HuH-7.5 (cell line): ENCODE measurements around the gene ARL5C.

Source experiments
- DNase-seq: peaks from one replicate; pipeline ENCODE4 v3.0.0; 2011; ENCODE audit warnings: low spot score

The ARL5C gene, protein sequence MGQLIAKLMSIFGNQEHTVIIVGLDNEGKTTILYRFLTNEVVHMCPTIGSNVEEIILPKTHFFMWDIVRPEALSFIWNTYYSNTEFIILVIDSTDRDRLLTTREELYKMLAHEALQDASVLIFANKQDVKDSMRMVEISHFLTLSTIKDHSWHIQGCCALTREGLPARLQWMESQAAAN

DNA sequence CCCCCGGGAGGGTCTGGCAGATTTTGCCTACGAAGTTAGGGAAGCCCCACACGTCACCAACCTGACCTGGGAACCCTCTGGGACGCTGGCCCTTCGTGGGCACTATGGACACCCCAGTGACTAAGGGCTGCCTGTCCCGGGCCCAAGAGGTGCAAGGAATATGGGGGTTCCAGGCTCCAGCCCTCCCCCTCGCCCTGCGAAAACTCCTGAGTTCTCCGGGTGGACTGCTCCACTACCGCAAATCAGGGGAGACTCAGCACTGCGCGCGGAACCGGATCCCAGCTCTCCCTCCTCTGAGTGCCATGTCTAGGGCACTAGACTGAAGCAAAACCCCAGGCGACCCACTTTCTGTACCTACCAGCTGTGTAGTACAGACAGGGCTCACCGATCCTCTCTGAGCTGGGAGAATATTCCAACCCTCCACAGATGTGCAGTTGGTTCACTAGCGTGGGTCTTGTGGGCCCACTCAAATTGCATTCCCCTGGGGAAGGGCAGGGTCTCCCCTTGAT lies at the start of gene ARL5C:
Gene ARL5C (minus strand): TSS at position 321 of the 509 bp plus-strand sequence. CDS start 401 bp downstream, outside the sequence.
- DNase-seq, result no peak

DNA sequence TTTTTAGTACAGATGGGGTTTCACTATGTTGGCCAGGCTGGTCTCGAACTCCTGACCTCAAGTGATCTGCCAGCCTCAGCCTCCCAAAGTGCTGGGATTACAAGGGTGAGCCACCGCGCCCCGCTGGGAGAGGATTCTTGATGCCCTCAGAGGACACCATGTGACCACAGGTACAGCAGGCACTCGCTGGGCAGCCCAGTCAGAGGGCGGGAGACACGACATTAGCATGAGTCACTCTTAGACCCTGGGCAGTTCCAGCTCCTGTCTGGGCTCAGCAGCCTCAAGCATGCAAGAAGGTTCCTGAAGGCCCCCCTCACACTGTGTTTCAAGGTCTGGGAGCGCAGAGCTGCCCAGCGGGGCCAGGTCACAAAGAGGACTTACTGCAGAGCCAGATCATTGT lies 47.9 kb upstream of the ARL5C start:
- no peak for DNase-seq

DNA sequence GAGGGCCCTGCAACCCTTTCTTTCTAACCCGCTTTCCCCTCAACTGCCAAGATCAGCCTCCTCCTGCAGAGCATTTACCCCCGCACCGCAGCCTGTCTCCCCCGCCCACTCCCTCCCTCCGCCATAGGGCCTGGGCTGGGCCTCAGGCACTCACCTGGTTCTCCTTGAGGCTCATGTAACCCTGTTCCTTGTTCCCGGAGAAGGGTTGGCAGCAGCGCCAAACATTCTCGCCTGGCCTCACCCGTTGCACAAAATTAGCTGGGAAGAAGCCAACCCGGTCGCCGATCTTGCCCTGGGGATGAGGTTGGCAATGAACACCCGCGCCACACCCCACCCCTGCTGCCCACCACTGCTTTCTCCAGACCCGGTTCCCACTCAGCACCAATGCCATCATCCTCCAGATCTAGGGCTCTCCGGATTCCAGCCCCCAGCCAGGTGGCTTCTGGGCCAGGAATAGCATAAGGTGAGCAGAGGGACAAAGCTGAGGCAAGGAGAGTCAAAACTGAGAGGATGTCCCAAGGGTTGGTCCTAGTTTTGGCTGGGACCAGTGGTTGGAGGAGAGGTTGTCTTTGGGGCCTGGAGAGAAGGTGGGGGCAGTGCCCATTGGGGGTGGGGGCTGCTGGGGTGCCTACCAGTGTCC lies 47.0 kb upstream of the ARL5C start:
- no peak for DNase-seq

DNA sequence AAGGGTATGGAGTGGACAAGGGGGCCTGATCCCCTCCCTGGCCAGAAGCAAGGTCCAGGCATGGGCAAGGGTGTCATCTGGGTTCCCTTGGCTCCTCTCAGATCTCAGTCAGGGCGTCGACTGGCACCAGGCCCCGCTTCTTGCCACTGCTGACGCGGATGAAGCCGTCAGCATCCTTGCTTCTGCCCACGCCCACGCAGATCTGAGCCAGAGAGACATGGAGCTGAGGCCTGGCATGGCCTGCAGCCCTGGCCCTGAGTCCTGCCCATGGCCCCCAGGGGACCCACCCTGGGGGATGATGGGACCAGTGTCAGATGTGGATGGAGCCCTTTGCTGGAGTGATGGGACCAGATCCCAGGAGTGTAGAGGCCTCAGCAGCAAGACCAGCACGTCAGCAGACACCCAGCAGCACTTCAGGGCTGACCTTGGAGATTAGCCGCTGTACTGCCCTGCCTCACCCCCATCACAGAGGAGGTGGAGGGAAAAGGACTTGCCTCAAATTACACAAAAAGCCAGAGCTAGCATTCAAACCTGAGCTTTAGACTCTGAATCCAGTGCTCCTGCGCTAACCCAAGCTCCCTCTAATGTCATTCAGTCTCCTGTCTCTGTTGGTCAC lies 46.3 kb upstream of the ARL5C start:
- no peak for DNase-seq

DNA sequence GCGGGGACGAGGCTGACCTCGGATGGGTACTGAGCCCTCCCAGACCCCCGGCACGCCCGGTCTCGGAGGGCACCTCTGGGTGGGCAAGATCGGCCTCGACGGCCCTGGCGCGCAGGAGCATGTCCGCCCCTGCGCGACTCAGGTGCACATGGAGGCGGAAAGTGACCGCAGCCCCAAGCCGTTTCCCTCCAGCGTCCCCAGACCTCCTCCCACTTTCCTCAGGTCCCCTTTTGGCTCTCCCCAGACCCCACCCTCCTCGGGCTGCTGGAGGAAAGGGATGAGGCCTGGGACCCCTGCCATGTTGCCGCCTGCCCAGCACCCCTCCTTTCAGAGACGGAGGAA lies 44.1 kb upstream of the ARL5C start:
- no peak for DNase-seq

DNA sequence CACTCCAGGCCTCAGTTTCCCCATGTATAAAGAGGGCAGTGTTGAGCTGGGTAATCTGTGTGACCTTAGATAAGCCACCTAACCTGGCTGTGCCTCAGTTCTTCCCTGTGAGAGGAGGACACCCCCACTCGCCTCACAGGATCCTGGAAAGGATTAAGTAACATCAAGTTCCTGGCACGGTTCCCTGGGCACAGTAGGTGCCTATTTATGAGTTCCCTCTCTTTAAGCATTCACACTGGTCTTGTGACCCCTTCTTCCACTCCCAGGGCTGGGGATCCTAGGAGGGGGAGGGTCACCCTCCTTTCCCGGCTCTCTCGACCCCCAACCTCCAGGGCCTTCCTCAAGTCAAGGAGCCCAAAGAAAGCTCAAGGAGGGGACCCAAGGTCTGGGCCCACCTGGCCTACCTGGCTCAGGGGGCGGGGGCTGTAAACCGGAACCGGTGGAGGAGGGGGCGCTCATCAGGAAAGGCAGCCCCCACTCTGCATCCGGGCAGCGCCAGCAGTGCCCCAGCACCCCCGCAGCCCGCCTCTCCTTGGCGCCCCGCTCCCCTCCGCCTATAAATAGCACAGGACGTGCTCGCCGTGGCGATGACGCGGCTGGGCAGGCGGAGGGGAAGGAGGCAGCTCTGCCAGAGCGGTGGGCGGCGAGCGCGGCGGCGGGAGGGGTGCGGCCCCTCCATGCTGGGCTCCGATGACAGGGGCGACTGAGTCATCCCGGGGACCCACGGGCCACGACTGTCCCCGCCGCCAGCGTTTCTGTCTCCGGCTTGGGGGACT lies 43.5 kb upstream of the ARL5C start:
- DNase-seq, result no peak

DNA sequence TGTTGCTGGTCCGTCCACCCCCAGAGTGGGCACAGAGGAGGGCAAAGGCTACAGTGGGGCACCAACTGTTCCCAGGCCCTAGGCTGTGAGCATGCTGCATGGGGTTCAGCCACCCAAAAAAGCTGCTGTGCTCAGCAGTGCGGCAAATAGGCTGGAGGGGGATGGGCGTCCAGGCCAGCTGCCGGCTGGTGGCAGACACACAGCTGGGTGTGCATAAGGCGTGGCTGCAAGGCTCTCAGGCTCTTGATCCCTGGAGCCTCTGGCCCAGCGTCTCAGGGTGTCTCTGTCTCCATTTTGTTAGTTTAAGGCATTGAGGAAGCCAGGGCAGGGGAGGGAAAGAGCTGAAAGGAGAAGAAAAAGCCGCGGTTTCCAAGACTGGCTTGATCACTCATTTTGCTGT lies 42.9 kb upstream of the ARL5C start:
- DNase-seq, result no peak

DNA sequence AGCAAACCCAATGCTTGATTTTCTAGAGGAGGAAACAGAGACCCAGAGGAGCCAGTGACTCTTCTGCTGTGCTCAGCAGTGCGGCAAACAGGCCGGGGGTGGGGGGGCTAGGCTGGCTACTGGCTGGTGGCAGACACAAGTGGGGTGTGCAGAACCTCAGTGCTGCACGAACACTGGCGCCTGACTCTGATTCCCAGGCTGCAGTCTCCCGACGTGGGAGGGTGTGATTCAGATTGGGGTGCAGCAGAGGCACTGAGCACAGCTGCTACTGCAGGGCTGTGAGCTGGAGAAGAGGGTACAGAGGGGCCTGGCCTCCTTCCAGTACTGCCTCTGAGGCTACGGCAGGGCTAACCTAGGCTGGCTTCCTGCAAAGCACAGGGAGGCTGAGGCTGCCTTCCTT lies 42.2 kb upstream of the ARL5C start:
- no peak for DNase-seq

DNA sequence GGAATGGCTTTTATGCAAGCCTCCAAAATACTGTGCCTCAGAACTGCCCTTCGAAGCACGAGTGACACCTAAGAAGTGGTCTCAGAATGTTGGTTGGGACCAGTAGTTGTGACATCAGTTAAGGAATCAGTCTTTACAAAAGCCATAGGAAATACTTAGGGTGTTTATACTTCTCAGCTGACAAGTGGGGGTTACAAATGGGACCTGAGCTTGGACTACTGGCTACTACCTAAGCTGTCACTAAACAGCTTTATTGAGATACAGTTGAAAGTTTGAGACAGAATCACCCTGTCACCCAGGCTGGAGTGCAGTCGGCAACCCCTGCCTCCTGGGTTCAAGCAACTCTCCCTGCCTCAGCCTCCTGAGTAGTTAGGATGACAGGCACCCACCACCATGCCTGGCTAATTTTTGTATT lies 39.2 kb upstream of the ARL5C start:
- DNase-seq, result no peak

DNA sequence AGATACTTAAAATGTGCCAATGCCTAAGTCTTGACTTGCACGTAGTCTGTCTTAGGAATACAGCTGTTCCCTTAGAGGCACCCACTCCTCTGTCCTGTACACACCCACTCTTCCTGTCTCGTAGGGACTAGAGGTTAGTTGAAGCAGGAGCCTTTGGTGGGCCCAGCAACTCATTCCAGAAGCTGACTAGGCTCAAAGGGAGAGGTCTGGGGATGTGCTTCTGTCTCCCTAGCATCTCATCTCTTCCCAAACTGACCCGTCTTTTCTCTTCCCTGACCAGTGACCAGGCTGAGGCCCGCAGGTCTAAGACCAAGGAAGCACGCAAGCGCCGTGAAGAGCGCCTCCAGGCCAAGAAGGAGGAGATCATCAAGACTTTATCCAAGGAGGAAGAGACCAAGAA lies 38.3 kb upstream of the ARL5C start:
- no peak for DNase-seq

DNA sequence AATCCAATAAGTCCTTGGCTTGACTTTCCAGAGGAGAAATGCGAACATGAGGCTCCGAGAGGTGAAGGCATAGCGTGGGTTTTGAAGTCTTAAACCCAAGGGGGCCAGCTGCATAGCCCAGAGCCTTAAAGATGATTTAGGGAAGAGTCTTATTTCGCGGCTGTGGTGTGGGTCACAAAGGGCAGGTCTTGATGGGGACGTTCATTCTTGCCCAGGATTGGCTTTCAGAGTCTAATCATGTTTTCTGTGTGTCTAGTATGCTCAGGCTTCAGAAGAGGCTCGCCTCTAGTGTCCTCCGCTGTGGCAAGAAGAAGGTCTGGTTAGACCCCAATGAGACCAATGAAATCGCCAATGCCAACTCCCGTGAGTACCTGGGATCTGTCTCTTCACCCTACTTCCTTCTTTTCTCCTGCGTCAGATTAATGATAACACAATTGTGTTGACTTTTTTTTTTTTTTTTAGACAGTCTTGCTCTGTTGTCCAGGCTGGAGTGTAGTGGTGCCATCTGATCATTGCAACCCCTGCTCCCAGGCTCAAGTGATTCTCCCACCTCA lies 35.1 kb upstream of the ARL5C start:
- no peak for DNase-seq

DNA sequence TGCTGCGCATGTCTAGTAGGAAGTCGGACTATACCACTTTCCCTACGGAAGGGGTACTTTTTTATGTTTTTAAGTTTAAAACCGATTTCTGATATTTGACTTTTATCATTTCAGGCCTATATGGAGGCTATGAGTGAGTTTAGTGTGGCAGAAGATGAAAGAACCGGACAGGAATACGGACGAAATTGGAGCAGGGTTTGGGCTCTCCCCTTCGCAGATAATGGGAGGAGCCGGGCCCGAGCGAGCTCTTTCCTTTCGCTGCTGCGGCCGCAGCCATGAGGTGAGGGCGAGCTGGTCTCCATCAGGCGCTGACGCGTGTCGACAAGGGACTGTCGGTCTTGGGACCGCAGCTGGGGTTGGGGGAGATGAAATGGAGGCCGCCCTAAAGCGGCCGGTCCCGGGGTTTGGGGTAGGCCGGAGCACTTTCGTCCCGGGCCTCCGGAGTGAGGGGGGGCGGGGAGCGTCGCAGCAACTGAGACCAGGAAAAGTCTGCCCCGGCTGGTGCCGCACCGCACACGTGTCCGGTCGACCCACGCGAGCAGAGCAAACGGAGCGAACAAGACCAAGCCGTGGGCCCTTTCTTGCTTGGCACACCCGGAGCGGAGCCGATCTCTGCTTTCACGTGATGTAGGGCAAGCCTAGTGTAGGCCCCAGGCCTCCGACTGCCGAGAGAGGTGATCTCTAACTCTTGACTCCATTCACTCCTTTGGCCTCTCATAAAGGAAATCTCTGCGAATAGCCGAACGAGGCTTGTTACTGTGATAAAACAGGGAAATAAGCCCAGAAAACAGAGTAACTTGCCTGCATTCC lies 34.3 kb upstream of the ARL5C start, which contains the start of gene RPL19:
Gene RPL19 (plus strand): TSS at position 214 of the 810 bp plus-strand sequence. CDS start 62 bp downstream, at position 276.
- DNase-seq, result peak; percentile 75

DNA sequence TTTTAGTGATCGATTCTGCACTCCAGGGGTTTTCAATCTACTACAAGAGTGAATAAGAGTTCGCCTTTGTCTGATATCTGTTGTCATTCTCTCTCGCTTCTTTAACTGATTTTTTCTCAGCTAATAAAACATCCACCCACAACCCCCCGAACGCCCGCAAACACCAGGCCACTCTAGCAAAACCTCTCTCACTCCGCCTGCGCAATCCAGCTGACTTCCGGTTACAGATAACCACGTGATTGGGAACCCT lies 33.8 kb upstream of the ARL5C start:
- peak; percentile 95 for DNase-seq

DNA sequence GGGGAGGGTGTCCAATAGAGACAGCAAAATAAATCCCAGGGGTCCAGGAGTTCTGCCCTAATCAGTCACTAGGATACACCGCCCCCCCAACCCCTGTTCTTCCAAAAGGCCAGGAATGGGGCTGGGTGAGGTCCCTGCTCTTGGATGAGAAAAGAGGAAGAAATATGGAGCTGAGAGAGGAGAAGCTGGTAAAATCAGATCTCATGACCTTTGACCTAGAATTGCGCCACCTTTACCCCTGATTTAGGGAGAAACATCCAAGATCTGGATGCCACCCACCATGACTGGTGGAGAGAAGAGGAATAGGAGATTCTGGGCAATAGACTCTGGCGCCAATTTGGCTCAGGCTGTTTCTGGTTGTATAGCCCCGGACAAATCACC lies 32.2 kb upstream of the ARL5C start:
- DNase-seq, result no peak

DNA sequence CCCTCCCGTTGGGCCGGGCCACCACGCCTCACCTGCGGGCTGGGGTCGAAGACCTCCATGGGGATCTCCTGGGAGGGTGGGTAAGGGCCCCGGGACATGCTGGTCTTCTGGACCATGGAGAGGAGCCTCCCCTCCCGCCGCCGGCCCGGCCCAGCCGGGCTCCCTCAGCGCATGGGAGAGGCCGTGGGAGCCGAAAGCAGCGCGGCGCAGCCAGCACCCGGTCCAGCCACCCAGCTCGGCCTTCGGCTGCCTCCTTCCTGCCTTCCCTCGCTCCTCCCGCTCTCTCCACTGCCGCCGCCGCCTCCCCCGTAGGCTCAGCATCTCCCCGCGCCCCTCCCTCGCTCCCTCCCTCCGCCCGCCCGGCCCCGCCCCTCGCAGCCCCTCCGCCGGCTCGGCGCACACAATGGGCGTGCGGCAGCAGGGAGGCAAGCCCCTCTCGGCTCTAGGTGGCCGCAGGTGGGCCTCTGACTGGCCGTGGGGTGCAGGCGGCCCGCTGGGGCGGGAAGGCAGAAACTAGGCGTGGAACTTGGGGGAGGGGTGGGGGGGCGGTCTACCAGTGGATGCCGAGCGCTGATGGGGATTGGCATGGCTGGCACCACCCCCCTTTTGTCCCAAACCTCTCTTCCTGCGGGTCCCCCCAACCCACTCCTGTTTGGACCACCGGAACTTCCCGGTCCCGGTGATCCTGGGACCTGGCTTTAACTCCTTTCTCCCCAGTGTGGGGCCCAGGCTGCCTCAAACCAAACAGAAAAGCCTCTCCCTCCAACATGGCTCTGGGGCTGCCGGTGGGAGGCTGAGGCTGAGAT lies 31.6 kb upstream of the ARL5C start, which contains the start of gene CACNB1:
Gene CACNB1 (minus strand): TSS at position 290 of the 806 bp plus-strand sequence. CDS start 174 bp downstream, at position 116.
- DNase-seq, result peak; percentile 83

DNA sequence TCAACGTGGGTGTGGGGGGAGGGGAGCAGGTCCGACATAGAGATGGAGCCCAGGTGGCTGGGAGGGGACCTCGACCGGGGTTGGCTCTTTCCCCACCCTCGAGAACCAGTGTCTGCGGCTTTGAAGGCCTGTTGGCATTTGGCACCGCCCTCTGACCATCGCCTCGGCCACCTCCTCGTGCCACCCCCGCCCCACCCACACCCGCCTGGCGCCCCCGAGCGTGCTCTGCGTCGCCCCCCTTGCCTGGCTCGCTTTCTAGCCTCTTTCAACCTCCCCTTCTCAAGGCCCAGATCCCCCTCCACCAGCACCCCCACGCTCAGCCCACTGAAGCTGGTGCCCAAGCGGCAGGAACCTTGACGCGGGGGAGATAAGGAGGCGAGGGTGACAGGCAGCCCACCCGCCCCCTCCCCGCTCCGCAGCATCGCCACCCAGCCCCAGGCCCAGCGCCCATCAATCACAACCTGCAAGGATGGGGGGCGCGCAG lies 30.9 kb upstream of the ARL5C start:
- DNase-seq, result no peak

DNA sequence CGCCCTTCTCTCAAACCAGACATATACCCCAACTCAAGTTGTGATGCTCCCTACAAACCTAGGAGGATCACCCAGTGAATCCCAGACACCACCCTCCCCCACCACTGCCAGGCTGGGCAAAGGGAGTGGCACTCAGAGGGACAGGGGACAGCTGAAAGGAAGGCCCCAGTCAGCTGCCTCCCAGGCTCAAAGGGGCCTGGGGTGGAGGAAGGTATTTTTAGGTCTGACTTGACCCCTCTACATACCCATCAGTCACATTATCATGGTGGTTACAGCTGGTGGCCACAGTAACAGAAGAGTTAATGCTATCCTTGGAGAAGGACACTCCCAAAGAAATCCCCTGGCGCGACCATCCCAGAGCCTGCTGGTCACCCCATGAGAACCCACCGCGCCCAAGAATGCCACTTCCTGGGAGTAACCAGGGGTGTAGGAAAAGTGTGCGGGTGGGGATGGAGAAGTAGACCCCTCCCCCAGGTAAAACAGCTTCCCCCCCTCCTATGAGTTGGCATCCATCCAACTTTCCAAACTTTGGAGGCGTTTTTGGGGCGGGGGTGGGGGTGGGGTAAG lies 30.4 kb upstream of the ARL5C start:
- no peak for DNase-seq

DNA sequence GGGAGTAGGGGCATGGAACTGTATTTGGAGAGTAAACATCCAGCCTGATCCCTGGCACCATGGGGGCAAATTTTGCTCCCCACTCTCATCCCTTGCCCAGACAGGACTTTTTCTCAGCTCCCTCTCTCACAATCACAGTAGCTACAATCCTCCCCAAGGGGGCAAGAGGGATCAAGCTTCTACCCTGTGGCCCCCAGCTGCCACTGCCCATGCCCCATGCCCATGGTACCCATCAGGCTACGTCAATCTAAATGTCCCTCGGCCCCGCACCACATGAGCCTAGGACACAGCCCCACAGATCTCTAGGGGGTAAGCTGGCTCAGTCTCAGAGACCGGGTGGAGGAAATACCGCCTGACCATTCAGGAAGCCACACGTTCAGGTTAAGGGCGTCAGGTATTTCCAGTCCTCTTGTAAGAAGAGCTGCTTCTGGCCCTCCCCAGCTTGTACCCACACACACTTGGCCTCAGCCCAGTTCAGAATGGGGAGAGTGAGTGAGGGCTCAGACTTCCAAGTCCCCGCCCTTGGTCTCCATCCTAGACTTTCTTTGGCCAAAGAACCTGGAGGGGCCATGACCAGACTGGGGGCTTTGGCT lies 29.7 kb upstream of the ARL5C start:
- no peak for DNase-seq

DNA sequence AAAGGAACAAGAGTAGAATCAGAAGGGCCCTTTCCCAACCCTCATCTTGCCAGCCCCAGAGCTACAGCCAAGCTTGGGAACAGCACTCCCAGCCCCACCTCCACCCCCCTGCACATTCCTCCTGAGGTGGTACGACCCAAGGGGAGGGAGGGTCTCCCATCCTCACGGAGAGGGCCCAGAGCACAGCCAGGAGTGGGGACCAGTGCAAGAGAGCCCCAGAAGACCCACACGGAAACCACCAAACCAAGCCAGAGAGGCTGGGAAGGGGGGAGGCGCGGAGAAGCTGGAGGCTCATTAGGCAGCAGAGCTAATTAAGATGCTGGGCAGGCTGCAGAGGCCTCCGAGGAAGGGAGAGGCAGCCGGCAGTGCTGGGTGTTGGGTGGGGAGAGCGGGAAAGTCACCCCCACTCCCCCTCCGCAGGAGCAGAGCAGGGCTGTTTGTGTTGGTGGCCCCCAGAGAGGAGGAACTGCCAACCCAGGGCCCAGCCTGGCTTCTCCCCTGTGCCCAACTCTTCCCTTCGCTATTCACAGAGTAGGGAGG lies 29.1 kb upstream of the ARL5C start:
- DNase-seq, result no peak
